Measurements from ENCODE around the gene FAM174B.

FAM174B gene

DNA sequence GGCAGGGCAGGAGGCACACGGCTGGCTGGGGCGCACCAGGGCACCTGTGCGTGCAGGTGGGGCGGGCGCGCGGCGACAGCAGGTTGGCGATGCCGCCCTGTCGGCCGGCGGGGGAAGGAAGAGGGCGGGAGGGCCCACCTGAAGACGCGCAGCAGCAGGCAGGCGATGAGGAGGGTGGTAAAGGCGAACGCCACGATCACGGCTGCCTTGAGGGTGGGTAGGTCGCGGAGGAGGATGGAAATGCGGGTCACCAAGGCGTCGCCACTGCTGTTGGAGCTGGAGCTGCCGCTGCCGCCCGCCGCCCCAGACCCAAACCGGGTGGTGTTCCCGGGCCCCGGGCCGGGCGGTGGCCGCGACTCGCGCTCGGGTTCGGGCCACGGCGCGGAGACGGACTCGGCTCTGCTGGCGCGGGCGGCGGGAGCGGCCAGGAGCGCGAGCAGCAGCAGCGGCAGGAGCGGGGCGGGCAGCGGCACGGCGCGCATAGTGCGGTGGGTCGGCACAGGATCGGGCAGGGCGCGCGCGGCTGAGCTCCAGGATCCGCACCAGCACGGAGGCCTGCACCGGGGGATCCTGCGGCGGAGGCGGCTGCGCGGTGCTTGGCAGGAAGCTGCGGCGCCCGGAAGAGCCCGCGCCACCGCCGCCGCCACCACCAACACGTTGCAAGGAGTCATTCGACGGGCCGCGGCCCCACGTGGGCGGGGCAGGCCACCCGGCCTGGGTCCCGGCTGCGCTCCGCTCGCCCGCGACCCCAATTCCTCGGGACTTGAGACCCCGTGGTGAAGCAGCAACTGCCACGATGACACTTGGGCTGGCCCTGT, at the start of gene FAM174B:
TSS of gene FAM174B (minus strand) at position 598 of the 818 bp plus-strand sequence.
- no peak for FAIRE-seq

DNA sequence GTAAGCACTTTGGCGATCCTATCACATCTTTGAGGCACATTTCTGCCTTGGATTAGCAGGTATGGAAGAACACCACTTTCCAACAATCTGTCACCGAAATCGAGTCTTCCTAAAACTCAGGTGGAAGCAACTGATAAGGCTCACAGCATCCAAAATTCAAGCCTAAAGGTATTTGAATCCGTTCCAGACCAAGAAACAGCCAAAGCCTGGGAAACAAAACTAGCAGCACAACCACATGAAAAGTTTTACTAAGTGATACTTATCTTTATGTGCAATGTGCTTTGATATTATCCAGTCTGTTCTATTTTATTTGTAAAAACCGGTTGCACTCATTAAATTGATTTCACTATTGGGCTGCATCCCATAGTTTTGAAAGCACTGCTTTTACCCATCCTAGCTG, 40.5 kb upstream of the FAM174B start:
- no peak for FAIRE-seq

DNA sequence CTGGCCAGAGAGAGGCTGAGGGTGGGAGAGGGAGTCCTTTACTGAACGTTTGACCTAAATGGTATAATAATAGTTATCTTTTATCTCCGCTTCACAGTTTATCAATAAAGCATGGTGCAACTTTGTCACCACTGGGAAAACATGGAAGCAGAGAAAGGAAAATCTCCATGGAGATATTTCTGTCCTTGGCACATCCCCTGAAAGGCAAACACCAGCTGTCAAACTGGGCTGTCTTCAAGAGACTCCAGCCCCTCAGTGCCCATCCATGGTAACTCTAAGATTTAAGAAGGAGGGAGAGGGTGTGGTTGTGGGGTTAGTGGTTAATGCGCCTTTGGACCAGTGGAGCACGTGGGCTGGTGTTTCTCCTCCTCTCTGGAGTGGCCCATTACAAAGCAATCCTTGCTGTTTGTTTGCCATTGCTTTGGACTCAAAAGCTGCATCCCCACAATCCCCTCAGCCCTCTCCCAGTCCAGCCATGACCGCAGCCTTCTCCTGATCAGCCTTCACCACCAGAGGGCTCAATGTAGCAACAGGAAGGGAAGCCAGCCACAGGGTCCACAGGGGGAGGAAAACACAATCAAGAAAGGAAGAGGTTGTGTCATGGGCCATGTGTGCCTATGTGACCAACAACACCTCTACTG, 38.2 kb upstream of the FAM174B start:
- no peak for FAIRE-seq

DNA sequence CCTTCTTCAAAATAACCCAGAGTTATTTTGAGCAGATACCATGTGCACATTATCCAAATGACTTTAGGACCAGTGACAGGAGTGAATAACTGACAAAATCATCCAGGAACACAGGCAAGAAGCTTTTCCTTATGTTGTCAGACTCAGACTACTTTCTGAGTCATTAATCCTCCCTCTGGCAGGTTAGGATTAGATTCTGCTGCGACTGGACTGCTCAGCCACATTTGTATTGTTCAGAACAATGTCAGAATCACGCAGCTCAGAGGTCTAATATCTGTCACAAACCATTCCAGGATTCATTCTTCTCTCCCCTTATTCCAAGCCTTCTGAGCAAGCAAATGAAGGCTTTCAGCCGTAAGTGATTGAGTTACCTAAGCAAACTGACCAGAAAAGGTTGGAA, 34.8 kb upstream of the FAM174B start:
- FAIRE-seq = no peak

DNA sequence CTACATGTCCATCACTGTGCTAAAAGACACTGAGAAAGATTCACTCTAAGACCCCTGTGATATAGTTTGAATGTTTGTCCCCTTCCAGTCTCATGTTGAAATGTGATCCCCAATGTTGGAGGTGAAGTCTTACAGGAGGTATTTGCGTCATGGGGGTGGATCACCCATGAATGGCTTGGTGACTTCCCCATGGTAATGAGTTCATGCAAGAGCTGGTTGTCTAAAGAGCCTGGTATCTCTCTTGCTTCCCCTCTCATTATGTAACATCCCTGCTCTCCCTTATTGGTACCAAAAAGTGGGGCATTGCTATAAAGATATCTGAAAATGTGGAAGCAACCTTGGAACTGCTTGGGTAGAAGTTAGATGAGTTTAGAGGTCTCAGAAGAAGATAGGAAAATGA, 32.2 kb upstream of the FAM174B start:
- no peak for FAIRE-seq

DNA sequence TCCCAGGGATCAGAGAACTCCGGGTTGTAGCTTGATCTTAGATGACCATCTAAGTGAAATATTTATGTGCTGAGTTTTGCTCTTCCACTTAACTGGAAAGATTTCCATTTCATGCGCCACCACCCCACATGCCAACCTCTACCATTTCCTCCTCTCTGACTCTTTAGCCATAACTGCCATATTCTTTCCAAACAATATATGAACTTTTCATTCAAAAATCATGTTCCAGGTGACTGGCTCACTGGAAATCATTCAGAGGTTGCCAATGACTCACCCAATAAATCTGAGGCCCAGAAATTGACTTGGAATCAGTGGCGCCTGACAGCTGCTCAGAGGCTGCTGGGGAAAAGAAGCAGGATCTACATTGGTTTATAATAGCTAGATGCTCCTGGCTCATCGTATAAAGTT, 31.6 kb upstream of the FAM174B start:
- FAIRE-seq = no peak

DNA sequence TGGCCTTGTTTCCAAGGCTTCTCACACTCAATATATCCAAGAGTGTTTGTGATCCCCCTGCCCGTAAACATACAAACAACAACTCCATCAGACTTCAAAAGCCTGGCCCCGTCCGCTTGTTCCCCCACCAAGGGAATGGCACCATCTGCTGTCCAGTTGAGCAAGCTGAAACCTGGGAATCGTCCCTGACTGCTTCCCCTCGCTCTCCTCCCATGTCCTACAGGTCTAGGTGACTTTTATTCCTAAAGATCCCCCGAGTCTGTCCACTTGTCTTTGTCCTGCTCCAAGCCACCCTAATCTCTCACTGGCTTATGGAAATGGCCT, 27.9 kb upstream of the FAM174B start:
- FAIRE-seq = no peak

DNA sequence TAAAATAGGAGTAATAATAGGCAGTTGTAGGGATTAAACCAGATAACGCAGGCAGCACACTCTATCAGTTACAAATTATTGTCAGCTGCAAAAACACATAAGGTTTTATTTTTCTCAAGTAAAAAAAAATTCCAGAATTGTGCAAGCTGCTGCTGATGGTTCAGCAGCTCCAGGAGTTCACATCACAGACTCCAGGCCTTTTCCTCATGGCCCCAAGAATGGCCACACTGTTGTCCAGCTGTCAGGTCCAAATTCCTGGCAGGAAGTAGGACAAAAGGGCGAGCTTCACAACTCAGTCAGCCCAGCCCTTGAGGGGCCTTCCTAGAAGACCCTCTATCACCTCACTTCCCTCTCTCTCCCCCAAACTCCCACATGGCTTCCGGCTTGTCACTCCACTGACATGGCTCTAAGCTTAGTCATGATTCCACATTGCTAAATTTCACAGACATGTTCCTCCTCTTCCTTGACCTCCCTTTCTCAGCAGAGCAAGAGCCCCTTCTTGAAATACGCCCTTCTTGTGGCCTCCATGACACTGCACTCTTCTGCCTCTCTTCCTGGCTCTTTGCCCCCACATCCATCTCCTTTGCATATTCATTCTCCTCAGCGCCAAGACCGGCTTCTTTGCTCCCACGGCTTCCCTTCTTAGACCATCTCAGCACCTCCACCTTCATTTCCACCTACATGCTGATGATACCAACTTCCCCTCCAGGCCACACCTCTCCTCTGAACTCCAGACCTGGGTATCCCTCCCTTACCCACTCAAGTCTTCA, 27.4 kb upstream of the FAM174B start:
- no peak for FAIRE-seq

DNA sequence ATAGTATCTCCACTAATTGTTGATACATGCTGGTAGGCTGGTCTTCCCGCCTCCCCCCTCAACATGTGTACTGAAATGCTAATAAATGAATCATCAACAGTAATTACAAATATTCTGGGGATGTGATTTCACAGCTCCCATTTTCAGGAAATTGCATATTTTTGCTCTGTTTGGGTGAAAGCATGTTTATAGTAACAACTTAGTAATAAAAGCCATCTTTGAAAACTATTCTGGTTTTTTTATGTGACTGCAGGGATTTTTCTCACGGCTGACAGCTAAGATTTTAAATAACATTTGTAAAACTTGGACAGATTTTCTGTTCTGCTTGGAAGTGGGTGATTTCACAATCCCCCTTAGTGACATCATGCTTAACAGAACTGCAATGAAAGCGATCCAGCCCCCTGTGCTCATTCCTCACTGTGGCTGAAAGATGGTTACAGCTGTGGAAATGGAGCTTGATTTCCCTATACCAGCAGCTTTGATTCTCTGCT, 25.6 kb upstream of the FAM174B start:
- FAIRE-seq = no peak

DNA sequence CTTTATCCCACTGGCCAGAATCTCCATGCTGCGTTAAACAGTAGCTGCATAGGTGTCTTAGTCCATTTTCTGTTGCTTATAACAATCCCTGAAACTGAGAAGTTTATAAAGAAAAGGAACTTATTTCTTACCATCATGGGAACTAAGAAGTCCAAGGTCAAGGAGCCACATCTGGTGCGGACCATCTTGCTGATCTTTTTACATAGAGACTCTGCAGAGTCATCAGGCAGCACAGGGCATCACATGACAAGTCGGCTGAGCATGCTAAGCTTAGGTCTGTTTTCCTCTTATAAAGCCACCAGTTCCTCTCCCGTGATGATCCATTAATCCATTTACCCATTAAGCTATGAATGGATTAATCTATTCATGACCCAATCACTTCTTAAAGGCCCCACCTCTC, 22.4 kb upstream of the FAM174B start:
- no peak for FAIRE-seq

DNA sequence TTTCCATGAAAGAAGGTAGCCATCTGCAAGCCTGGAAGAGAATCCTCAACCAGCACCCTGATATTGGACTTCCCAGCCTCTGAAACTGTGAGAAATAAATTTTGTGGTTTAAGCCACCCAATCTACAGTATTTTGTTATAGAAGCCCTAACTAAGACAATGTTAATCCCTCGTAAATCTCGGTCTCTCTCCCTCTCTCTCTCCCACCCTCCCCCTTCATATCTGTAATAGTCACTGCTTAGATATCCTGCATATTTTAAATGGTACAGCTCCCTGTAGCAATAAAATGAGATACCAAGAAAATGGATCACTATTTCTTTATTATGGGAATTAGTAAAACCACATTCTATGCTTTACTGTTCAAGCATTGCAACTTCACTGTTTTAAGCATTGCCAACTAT, 21.0 kb upstream of the FAM174B start:
- FAIRE-seq = no peak

DNA sequence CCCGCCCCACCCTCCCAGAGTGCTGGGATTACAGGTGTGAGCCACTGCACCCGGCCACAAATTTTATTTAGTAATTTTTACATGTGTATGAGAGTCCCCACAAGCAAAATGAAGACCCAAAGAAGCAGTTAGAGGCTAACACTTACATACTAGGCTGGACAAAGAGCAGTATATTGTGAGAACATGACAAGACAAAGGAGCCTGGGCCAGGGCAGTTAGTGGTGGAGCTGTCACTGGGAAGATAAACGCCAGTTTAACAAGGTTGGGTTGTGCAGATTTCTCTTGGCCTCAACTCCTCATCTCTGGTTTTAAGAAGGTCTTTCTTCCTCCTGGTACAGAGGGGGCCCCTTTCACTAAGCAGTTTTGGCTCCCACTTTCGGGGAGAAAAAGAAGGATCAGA, 19.9 kb upstream of the FAM174B start:
- FAIRE-seq = no peak

DNA sequence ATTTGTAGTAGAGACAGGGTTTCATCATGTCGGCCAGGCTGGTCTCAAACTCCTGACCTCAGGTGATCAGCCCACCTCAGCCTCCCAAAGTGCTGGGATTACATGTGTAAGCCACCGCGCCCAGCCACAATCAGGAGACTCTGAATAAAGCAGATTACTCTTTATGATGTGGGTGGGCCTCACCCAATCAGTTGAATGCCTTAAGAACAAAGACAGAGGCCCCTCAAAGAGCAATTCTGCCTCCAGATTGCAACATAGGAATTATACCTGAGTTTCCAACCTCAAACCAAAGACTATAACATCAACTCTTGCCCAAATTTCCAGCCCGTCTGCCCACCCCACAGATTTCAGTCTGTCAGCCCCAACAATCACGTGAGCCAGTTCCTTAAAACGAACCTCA, 18.8 kb upstream of the FAM174B start:
- FAIRE-seq = no peak

DNA sequence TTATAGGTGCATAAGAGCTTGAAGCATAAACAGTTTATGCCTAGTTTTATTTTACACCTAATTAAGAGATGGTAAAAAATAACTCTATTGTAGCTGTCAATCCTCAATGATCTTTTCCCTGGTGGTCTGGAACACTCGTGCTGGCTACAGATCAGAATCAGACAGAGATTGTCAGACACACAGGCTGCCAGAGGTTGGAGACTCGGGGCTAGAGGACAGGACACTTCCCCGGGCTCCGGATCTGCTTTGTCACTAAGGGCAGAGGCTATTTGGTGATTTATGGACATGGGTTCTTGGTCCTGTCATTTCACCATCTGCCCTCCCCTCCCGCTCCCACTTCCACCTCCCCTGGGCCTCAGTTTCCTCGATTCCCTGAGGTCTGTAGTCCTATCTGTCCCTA, 16.5 kb upstream of the FAM174B start:
- no peak for FAIRE-seq

DNA sequence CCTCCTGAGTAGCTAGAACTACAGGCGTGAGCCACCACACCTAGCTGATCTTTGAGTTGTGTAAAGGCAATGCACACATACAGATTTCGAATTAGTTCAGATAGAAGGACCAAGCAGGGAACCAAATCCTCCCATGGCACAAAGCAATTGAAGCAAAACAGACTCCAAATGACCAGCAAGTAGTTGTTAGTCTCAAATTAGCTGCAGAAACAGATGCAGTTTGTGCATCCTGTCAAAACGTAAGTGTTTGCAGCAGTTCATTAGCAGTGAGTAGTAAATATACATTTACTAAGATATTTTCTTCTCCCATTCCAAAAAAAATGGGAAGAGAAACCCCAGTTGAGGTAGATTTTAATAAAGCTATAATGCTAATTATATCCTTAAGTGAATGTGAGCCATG, 15.8 kb upstream of the FAM174B start:
- FAIRE-seq = no peak

DNA sequence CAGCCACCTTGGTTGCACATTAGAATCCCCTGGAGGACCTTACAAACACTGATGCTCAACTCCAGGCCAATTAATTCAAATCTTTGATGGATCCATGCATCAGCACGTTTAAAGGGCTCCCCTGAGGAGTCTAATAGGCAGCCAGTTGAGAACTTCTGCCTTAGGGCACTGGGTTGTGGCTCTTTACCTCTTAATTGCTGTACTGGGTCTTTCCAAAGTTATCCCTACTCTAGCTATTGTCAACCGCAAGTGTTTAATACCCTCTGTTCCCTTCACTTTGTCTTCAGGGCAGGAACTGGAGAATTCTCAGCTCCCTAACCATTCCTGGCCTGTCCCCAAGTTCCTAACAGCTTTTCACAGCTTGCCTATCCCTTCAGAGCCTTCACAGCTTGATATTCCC, 15.0 kb upstream of the FAM174B start:
- no peak for FAIRE-seq

DNA sequence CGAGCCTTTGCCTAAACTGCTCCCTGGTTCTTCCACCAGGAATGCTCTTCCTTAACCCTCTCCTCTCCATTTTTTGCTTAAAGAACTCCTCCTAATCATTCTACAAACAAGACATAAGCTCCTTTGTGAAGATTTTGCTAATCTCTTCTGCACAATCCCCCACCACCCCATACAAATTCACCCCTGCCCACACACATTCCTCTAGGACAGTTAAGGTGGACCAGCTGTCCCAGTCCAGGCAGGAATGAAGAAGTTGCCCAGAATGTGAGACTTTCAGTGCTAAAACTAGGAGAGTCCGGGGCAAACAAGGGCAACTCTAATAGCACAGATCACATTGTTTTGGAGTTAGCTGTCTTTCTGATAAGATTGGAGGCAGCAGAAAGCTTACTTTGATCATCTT, 13.9 kb upstream of the FAM174B start:
- no peak for FAIRE-seq

DNA sequence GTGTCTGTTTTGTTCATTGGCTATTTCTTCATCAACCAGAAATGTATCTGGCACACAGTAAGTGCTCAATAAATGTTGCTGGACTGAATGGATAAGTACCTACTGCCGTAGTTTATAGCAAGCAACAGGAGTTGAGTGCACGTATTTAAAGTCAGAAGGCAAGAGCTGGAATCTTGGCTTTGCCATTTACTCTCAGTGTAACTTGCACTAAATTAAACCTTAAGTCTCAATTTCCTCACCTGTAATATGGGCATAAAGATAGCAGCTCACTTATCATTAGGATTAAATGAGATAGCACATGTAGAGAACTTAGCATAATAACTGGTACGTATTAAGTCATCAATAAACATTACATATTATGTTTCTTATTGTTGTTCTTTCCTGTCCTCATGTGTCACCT, 13.0 kb upstream of the FAM174B start:
- FAIRE-seq = no peak

DNA sequence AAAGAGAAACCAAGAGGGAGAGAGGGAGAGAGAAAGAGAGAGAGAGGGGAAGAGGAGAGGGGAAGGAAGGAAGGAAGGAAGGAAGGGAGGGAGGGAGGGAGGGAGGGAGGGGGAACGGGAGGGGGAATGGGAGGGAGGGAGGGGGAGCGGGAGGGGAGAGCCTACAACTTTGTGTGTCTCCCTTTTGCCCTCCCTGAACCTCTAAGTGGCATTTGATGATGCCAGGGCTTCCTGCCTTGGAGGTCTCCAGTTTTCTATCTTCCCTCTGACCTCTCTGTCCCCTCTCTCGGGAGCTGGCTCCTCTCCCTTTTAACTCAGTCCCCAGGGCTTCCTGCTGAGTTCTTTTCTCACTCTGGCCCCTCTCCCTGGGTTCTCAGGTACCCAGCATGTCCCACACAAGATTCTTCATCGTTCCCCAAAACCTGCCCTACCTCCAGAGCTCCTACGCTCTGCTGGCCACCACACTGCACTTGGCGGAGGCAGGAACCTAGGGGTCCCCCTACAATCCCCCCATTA, 12.5 kb upstream of the FAM174B start:
- no peak for FAIRE-seq

DNA sequence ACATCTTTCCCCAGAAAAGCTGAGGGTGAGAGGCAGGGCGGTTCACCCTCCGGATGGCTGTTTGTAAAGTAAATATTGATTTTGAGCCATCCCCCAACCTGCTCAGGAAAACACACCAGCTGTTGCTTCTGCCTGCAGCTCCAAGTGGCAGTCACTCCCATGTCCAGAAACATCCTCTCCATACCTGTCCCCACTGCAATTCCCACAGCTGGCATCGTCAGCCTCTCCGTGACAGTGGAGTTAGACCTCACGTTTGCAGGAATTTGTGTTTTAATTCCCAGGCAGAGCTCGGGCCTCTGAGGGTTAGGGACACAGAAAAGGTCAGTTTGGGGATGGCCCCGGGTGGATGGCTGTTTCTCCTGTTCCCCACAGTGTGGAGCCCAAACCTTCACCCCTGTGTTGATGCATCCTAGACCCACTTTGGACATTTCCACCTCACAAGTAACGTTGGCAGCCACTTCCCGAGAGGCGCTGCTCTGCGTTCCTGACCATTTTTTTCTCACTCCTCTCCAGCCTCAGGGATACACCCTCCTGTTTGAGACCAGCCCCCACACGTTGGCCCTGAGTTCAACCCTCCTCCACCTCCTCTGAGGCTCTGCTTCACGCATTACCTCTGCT, 11.8 kb upstream of the FAM174B start:
- no peak for FAIRE-seq

DNA sequence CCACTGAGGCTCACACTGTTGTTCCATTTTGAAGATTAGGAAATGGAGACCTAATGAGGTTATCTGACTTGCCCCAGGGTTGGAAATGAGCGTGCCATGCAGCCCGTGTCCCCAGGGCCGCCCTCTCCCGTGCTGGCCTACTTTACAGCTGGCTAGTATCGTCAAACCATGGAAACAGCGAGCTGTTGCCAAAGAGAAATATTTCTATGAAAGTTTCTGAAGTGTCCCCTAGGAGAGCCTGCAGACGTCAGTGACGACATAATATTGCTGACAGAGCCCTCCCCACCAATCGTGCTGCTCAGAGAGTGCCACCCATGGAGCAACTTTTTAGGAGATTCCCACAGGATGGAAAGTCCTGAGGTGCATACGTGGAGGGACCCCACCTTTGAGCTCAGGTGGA, 11.2 kb upstream of the FAM174B start:
- FAIRE-seq = no peak

DNA sequence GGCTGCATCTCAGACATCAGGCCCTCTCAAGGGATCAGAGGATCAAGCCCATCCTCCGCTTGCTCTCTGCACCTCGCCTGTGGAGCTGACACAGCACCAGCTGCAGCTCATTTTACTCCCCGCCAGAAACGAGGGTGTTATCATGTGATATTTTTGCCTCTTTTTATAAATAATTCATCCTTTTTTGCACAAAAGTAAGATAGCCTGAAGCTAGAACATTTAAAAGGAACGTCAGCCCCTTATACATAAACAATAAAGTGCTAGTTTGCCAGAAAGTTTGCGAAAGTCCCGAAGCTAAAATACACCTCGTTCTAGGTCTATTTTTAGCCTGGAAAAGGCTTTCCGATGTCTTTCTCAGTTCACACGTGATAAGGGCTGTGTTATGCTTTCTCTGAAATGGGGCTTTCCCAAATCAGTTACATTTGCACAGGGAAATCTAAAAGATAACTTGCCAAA, 9.6 kb upstream of the FAM174B start:
- FAIRE-seq = no peak

Data from colon (tissue), 2 donors.